ENCODE measurements around the gene ZNF276.
"Not testable (repeated sequence)": the region's sequence is repeated elsewhere in the genome, so short reads cannot be mapped to it uniquely, and the experiment has no call there.

Gene ZNF276

DNA sequence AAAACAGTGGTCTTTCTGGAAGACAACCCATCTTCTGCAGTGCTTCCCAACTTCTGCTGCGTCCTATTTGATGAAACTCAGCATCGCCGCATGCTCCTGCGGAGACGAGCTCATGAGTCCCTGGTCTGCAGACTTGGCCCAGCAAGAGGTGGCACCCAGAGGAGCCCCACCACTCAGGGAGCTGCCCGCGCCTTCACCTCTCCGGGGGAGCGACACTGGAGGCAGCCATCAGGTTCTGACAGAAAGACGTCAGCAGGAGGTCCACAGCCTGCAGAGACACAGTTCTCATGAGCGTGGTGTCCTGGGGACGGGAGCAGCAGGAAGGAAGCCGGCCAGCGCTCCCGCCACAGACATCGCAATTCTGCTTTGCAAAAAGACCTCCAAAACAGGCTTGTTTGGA is 49.0 kb downstream of the ZNF276 start:
- DNase-seq (ENCODE audit: low read depth, low spot score), result no peak

DNA sequence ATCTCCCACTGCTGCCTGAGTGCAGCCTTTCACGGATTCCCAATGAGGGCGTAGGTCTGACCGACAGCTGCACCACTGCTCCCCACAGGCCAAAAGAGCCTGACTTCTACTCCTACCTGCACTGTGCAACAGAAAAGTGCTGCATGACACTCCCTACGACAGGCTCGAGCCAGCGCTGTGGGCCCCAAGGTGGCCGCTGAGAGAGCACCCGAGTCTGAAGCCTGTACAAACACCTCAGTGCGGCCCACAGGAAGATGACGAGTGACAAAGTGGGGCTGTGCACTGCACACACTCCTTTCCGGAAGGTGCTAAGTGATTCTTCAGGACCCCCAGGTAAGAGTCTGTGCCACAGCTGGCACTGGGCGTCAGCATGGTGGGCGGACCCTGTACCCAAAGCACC is 53.9 kb downstream of the ZNF276 start:
- DNase-seq (ENCODE audit: low read depth, low spot score), result no peak

More for the DNA sequence above, 49.0 kb downstream of the ZNF276 start:
- H3K27ac ChIP-seq, result no peak overlapping the region

DNA sequence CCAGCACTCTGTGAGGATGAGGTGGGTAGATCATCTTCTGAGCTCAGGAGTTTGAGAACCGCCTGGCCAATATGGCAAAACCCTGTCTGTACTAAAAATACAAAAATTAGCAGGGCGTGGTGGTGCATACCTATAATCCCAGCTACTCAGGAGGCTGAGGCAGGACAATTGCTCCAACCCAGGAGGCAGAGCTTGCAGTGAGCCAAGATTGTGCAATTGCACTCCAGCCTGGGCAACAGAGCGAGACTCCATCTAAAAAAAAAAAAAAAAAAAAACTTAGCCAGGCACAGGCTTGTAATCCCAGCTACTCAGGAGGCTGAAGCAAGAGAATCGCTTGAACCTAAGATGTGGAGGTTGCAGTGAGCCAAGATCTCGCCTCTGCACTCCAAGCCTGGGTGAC is 56.9 kb downstream of the ZNF276 start:
- H3K27ac ChIP-seq; DNase-seq (ENCODE audit: low read depth, low spot score): not testable (repeated sequence)

More for the DNA sequence above, 53.9 kb downstream of the ZNF276 start:
- H3K27ac ChIP-seq, result no peak overlapping the region

DNA sequence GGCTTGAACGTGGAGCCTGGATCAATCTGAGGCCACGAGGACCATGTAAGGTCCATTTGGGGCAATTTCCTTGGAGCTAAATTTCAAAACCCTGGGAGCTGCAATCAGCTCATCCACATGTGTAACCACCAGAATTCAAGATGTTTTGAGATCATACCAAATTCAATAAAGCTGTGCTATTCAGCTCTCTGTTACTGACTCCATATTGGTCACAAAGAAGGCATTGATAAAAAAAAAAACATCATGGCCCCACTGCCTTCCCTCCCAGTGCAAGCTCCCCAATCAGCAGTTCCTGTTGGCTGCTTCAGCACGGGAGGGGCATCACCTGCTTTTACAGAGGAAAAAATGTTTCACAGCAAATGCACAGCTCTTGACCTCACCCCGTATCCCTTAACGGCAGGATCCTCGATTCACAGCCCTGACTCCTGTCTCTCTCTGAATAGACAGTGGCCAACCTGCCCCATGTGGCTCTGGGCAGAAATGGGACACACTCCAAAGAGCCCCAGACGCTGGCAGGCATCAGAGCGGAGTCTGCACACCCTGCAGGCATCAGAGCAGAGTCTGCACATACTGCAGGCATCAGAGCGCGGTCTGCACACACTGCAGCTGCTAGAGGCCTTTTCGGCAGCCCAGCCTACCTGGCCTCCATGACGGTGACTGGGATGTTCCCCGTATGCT is 58.0 kb downstream of the ZNF276 start:
- no peak for DNase-seq (ENCODE audit: low read depth, low spot score)
- H3K27ac ChIP-seq, result no peak overlapping the region

DNA sequence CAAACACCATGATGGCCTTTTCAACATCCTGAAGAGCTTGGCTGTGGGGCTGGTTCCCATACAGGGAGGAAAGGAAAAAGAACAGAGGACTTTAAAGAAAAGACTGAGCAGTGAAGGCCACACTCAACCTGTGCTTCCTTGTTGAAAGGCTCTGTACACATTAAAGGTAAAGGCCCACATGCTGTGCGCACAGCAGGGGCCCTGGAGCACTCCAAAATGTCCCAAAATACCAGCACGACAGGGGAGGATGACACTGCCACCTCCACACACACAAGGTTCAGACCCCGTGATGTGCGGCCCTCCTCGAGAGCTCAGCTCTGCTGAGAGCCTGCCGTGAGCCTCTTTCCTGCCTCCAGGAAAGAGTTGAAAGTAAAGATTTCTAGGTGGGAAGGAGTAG is 58.6 kb downstream of the ZNF276 start:
- H3K27ac ChIP-seq, result no peak overlapping the region
- no peak for DNase-seq (ENCODE audit: low read depth, low spot score)

DNA sequence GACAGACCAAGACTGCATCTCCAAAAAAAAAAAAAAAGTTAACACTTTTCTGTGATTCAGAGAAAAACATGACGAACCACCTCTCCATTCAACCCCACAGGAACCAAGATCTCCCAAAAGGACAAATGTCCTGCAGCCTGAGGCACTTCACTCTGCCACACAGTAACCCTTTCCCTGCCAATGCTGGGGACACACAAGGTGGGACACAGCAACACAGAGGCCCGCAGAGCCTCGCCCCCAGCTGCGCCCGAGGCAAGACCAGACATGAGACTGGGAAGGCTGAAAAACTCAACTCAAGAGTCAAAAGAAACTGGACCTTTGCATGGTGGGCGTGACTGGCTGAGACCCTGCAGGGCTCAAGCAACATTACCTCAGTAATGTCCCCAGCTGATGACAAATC is 61.2 kb downstream of the ZNF276 start:
- DNase-seq (ENCODE audit: low read depth, low spot score), result no peak
- H3K27ac ChIP-seq, result no peak overlapping the region

DNA sequence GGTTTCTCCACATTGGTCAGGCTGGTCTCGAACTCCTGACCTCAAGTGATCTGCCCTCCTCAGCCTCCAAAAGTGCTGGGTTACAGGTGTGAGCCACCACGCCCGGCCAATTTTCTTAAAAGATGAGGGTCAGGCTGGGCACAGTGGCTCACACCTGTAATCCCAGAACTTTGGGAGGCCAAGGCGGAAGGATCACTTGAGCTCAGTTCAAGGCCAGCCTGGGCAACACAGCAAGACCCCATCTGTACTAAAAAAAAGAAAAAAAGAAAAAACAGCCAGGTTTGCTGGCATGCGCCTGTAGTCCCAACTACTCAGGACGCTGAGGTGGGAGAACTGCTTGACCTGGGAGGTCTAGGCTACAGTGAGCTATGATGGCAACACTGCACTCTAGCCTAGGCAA is 62.6 kb downstream of the ZNF276 start:
- not testable (repeated sequence) for H3K27ac ChIP-seq; DNase-seq (ENCODE audit: low read depth, low spot score)

DNA sequence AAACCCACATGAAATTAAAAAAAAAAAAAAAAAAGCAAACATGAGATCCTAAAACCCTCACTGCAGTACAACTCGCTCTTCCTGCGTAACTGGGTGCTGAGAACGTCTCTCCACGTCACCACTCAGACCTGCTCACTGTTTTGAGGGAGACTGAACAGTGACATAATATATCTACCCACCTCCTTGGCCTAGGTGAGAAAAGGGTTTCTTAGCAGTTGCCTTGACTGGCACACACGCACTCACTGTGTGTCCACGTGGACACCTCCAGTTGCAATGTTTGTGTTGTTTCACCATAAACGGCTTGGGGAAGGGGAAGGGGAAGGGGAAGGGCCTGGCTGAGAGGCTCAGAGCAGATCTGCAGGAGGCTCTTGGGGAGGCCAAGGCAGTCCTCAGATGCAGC is 63.1 kb downstream of the ZNF276 start:
- no peak overlapping the region for H3K27ac ChIP-seq
- no peak for DNase-seq (ENCODE audit: low read depth, low spot score)

DNA sequence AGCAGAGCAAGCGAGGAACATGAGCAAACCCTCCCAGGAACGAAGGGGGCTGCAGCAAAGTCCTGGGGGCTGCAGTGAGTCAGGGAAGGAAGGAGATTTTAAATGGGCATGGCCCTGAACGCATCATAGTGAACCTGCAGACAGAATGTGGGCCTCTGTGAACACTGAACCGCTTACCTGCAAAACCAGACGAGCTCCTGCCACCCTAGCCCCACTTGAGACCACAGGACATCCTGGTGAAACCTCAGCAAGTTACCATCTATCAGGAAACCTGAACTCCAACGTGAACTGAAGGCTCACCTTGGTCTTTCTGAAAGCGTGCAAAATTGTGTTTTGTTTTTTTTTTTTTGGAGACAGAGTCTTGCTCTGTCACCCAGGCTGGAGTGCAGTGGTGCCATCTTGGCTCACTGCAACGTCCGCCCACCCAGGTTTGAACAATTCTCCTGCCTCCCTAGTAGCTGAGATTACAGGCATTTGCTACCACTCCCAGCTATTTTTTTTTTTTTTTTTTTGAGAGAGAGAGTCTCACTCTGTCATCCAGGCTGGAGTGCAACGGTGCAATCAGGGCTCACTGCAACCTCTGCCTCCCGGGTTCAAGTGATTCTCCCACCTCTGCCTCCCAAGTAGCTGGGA is 64.3 kb downstream of the ZNF276 start:
- H3K27ac ChIP-seq, result no peak overlapping the region
- DNase-seq (ENCODE audit: low read depth, low spot score), result no peak

DNA sequence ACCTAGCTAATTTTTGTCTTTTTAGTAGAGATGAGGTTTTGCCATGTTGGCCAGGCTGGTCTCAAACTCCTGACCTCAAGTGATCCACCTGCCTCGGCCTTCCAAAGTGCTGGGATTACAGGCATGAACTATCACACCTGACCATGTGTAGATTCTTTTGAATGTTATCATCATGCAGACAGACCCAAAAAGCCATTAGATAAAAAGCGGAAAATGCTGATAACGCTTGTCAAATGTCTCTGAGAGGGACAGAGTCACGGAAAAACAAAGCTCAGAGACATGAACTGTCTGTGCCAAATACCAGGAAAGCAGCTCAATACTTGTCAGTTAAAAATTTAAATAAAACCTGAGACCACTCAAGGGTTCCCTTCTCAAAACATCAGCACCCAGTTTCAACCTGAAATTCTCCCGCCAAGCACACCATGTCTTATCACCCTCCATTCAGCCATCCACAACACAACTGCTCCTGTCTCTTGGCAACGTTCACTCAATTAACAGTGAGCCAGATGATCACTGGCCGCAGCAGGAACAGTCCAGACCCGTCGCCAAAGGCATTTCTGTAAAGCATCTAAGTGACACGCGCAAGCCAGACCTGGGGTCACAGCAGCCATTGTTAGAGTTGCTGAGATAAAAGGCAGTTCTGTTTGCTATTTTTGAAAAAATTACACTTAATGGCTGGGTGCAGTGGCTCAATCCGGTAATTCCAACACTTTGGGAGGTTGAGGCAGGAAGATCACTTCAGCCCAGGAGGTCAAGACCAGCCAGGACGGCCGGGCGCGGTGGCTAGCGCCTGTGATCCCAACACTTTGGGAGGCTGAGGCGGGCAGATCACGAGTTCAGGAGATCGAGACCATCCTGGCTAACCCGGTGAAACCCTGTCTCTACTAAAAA is 65.4 kb downstream of the ZNF276 start:
- no peak for DNase-seq (ENCODE audit: low read depth, low spot score)
- H3K27ac ChIP-seq, result no peak overlapping the region

DNA sequence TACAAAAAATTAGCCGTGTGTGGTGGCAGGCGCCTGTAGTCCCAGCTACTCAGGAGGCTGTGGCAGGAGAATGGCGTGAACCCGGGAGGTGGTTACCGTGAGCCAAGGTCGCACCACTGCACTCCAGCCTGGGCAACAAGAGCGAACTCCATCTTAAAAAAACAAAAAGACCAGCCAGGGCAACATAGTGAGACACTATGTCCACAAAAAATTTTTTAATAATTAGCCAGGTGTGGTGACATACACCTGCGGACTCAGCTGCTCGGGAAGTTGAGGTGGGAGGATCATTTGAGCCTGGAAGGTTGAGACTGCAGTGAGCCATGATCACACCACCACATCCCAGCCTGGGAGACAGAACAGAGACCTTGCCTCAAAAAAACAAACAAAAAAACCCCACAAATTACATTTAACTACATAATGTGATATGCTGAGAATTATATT is 66.0 kb downstream of the ZNF276 start:
- no peak overlapping the region for H3K27ac ChIP-seq
- no peak for DNase-seq (ENCODE audit: low read depth, low spot score)

All from epithelial cell of prostate (primary cell).